K562 (cell line): ENCODE measurements around the gene ITPKB. TPM values are rescaled to one million over a fixed set of nuclear protein-coding genes. Genes with fewer than 3 reads are reported as not detected.

ENCODE experiments used
- ATAC-seq: fragments of 200-7000 bp; cut with Tn5 transposase; 3 replicates; pipeline ENCODE4 v1.9.1; 2020; ENCODE audit warnings: moderate library complexity
- BruUV-seq: library from RNA; stranded (reverse); fragments of 400-500 nt; replicated peaks from 2 replicates; lab custom pipeline; 2021; lab: Mats Ljungman, UMichigan
- CTCF ChIA-PET: fragments of 300-600 bp; formaldehyde crosslinking; extraction: SDS; loops from one replicate; lab custom pipeline; 2021; ENCODE audit warnings: low intra/inter-chr PET ratio; lab: Yijun Ruan, JAX
- POLR2A ChIA-PET: fragments of 300-600, 350-650 bp; sonication (Branson Sonifier 250); formaldehyde crosslinking; extraction: SDS; loops from one replicate; lab custom pipeline; 2021; ENCODE audit warnings: antibody characterized with exemption, inconsistent platforms; lab: Yijun Ruan, JAX
- DNase-seq, 4 experiments: peaks; one replicate each; pipeline versions ENCODE4 v3.0.0 to v3.0.0-alpha.2; 2011 to 2018; ENCODE audit warnings: low spot score in 3 of 4, mixed read lengths in 3 of 4; ENCODE audit errors: extremely low read depth in 1 of 4
- FAIRE-seq: peaks from 2 replicates; lab custom pipeline; 2011; peaks lifted over from hg19 to GRCh38; lab: Jason Lieb, UNC
- H2AFZ ChIP-seq: 2 replicates; pipeline ENCODE4 v1.6.0; 2011; ENCODE audit warnings: low read depth, low read length, control low read depth, inconsistent platforms
- H3K27ac ChIP-seq: fragments of 200-600 bp; 3 replicates; pipeline ENCODE4 v1.8.0; 2011; ENCODE audit warnings: low read depth, mild to moderate bottlenecking, control low read depth, inconsistent platforms, low read length, moderate library complexity, mixed read lengths; ENCODE audit errors: extremely low read depth
- H3K27me3 ChIP-seq, 2 experiments: fragments of 300-600 bp in 1 of 2; 2 replicates in 1 of 2; 3 replicates in 1 of 2; pipeline versions ENCODE4 v1.6.0 to v1.8.0; 2011; ENCODE audit warnings: inconsistent platforms in 2 of 2, low read length in 2 of 2, mild to moderate bottlenecking in 1 of 2, mixed read lengths in 1 of 2, moderate library complexity in 1 of 2; ENCODE audit not compliant: control insufficient read depth in 2 of 2, insufficient read depth in 2 of 2
- H3K36me3 ChIP-seq: fragments of 300-600 bp; 3 replicates; pipeline ENCODE4 v1.8.0; 2011; ENCODE audit warnings: mild to moderate bottlenecking, low read length, inconsistent platforms; ENCODE audit not compliant: control insufficient read depth, insufficient read depth
- H3K4me1 ChIP-seq, 2 experiments: fragments of 200-600 bp in 1 of 2; replicated peaks in 1 of 2; 2 replicates in 1 of 2; 3 replicates in 1 of 2; pipeline versions ENCODE4 v1.5.1 to v1.8.0; 2011; ENCODE audit warnings: inconsistent platforms in 2 of 2, low read length in 2 of 2, mild to moderate bottlenecking in 1 of 2, mixed read lengths in 1 of 2, moderate library complexity in 1 of 2; ENCODE audit not compliant: control insufficient read depth in 2 of 2, insufficient read depth in 2 of 2
- H3K4me2 ChIP-seq: 2 replicates; pipeline ENCODE4 v1.6.1; 2011; ENCODE audit warnings: low read length, control low read depth, inconsistent platforms, mixed read lengths; ENCODE audit not compliant: insufficient read depth
- H3K4me3 ChIP-seq: fragments of 200-600 bp; sonication (generic), shearing (Covaris generic); 2 replicates; pipeline ENCODE4 v1.5.1; 2016; ENCODE audit warnings: control low read depth, inconsistent platforms
- H3K79me2 ChIP-seq: fragments of 200-600 bp; 3 replicates; pipeline ENCODE4 v1.8.0; 2011; ENCODE audit warnings: low read length, inconsistent platforms; ENCODE audit not compliant: control insufficient read depth, insufficient read depth
- H3K9ac ChIP-seq, 2 experiments: 2 replicates each; pipeline versions ENCODE4 v1.6.0 to v1.6.1; 2011; ENCODE audit warnings: low read depth in 2 of 2, low read length in 2 of 2, control low read depth in 1 of 2, inconsistent platforms in 1 of 2, mild to moderate bottlenecking in 1 of 2, mixed read lengths in 1 of 2; ENCODE audit not compliant: insufficient read depth in 1 of 2
- H3K9me1 ChIP-seq: one replicate; pipeline ENCODE4 v1.6.0; 2011; ENCODE audit warnings: inconsistent platforms, mild to moderate bottlenecking, low read length, moderate library complexity; ENCODE audit not compliant: control insufficient read depth, insufficient read depth
- H3K9me3 ChIP-seq: replicated peaks from 2 replicates; pipeline ENCODE4 v1.5.1; 2011; ENCODE audit warnings: low read depth, low read length, inconsistent platforms; ENCODE audit not compliant: control insufficient read depth, insufficient read depth
- H4K20me1 ChIP-seq: replicated peaks from 2 replicates; pipeline ENCODE4 v1.6.1; 2011; ENCODE audit warnings: low read length, inconsistent platforms, mixed read lengths; ENCODE audit not compliant: control insufficient read depth, insufficient read depth
- ARID4B ChIP-seq: sonication (generic); formaldehyde crosslinking; IDR thresholded peaks from 2 replicates; pipeline ENCODE4 v1.8.0; 2022; ENCODE audit warnings: mild to moderate bottlenecking, missing genetic modification reagents
- CBFA2T3 ChIP-seq: fragments of 450-650 bp; IDR thresholded peaks from 2 replicates; pipeline ENCODE4 v1.6.1; 2017
- FOS ChIP-seq: IDR thresholded peaks from 3 replicates; pipeline ENCODE4 v1.6.1; 2011; ENCODE audit not compliant: insufficient read length; ENCODE audit errors: extremely low read depth
- SRSF3 ChIP-seq: fragments of 200-400 bp; formaldehyde crosslinking; IDR thresholded peaks from 2 replicates; pipeline ENCODE4 v1.6.1; 2016; ENCODE audit warnings: mild to moderate bottlenecking, low read length, moderate library complexity; ENCODE audit not compliant: insufficient read depth
- YBX1 ChIP-seq: fragments of 450-650 bp; IDR thresholded peaks from 2 replicates; pipeline ENCODE4 v1.7.1; 2016; ENCODE audit warnings: mild to moderate bottlenecking
- ZNF311 ChIP-seq: fragments of 250-450 bp; sonication (Bioruptor Pico); IDR thresholded peaks from 2 replicates; pipeline ENCODE4 v1.4.0; 2020; ENCODE audit warnings: mild to moderate bottlenecking, moderate library complexity
- ZNF584 ChIP-seq: fragments of 200-800 bp; sonication (Bioruptor generic); IDR thresholded peaks from 2 replicates; pipeline ENCODE4 v1.6.1; 2016; ENCODE audit warnings: low read depth, mild to moderate bottlenecking, missing genetic modification characterization, missing compliant biosample characterization
- WGBS: fragments of 100-300 bp; shearing (Covaris generic); methylation state at CpG from one replicate; pipeline ENCODE4 v1.1.6; 2016; ENCODE audit warnings: low coverage, mixed read lengths; ENCODE audit not compliant: insufficient coverage; ENCODE audit errors: missing lambda C conversion rate; 5-methylcytosine and 5-hydroxymethylcytosine counted together
- in situ Hi-C: fragments of 300-500 bp; cut with MboI; formaldehyde crosslinking; loops from 4 replicates; pipeline ENCODE4 v1.15.0; 2018; ENCODE audit warnings: inconsistent platforms, mixed read lengths
- intact Hi-C: fragments of 100-400 bp; cut with micrococcal nuclease; formaldehyde crosslinking; loops from 2 replicates; pipeline ENCODE4 v1.14.2; 2022
- polyA plus RNA-seq, 8 experiments: library from polyadenylated mRNA; depleted of rRNA in 4 of 8; stranded (reverse) in 5 of 8; unstranded in 3 of 8; fragments of >200 nt; fragmentation: Nextera tagmentation in 2 of 8; fragmentation: Illumina TruSeq in 1 of 8; extraction: Ambion mirVana in 2 of 8; extraction: Trizol in 1 of 8; gene quantifications; 2 replicates each; pipeline versions ENCODE4 v1.2.1 to v1.2.3, GENCODE V29; 2011 to 2014; ENCODE audit warnings: inconsistent platforms in 1 of 8, missing spikeins in 1 of 8
- total RNA-seq, 7 experiments: library from RNA; depleted of rRNA in 6 of 7; stranded (reverse); fragments of >200 nt in 6 of 7; fragmentation: Illumina TruSeq in 2 of 7; extraction: Trizol in 2 of 7; gene quantifications; 2 replicates each; pipeline versions ENCODE4 v1.2.1 to v1.2.3, GENCODE V29; 2011 to 2021; ENCODE audit warnings: low replicate concordance in 1 of 7
- TF ChIP-seq, protein P1 (sequence below): fragments of 250-450 bp; sonication (Bioruptor Pico); IDR thresholded peaks from 2 replicates; pipeline ENCODE4 v1.8.0; 2022; ENCODE audit warnings: inconsistent platforms, mild to moderate bottlenecking, moderate library complexity, borderline replicate concordance
- TF ChIP-seq, protein P2 (sequence below): sonication (generic); formaldehyde crosslinking; IDR thresholded peaks from 2 replicates; pipeline ENCODE4 v1.8.1; 2022; ENCODE audit warnings: missing genetic modification reagents

ITPKB gene
- total and polyA plus RNA-seq, 9 of the 15 experiments (the other 6 are each of a cell fraction or from before 2014, with no cell fraction given) = 0.01 to 0.22 TPM; not detected in 7

DNA sequence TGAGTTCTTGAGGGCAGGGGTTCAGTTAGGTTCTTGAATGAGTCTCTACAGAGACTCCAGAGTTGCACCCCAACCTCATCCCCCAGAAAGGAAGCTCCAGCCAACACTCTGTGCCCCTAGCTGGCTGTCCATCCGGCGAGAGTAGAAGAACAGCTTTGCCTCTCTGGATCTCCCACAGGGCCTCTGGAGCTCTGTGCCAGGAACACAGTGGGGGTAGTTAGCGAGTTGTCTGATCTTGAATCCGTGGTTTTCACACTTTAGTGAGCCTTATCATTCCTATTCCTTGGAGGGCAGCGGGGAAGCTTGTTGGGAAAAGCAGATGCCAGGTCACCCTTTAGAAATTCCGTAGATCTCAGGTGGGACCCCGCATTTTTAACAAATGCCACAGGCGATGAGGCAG, 145.5 kb downstream of the ITPKB start:
- ChIA-PET POLR2A (interaction anchor here (1.2 kb wide), 1 partner anchor 15 kb away, joined by 3 read pairs; no protein-coding TSS in a partner anchor), CTCF (no interaction called here)
- ATAC-seq (no peak), DNase-seq (no peak), FAIRE-seq (no peak)
- intact Hi-C loops = no loop called here
- BruUV-seq = no TSS peak
- H3K4me1 ChIP-seq = peaks cover 0 to 3% of the 10 kb centered on the region in 2 experiments; a peak in 1 of 5 replicates
- WGBS = 0% methylated on average over 8 of the region's 8 CpGs
- TF ChIP-seq CBFA2T3 (no peak), FOS (no peak), YBX1 (no peak)
- no peak overlapping the region for H3K27ac ChIP-seq
- H4K20me1 ChIP-seq = peaks cover 5% of the 10 kb centered on the region; the same call in 1 of the 2 replicates
- no peak overlapping the region for H3K4me2 ChIP-seq
- no peaks in the 10 kb centered on the region for H3K9me1 ChIP-seq
- H3K36me3 ChIP-seq = no peaks in the 10 kb centered on the region
- H3K79me2 ChIP-seq = no peaks in the 10 kb centered on the region
- in situ Hi-C loops = no loop called here
- H3K4me3 ChIP-seq = no peak overlapping the region
- peaks cover 52 to 97% of the 10 kb centered on the region in 2 experiments for H3K27me3 ChIP-seq
- no peak overlapping the region for H3K9ac ChIP-seq
- H2AFZ ChIP-seq = no peak overlapping the region
- no peaks in the 10 kb centered on the region for H3K9me3 ChIP-seq

- ATAC-seq (no peak), FAIRE-seq (no peak), DNase-seq (no peak)
- POLR2A ChIA-PET = interaction anchor here (0.5 to 1.1 kb wide), 3 partner anchors 18 to 857 kb away, joined by 3 to 4 read pairs (median 3); no protein-coding TSS in a partner anchor
- Histone ChIP-seq H4K20me1 (peaks cover 5% of the 10 kb centered on the region; the same call in 1 of the 2 replicates), H3K4me3 (no peak overlapping the region), H2AFZ (no peak overlapping the region), H3K9me1 (no peaks in the 10 kb centered on the region), H3K9ac (no peak overlapping the region), H3K4me2 (no peak overlapping the region), H3K4me1 (no peaks in the 10 kb centered on the region), H3K27me3 (peaks cover 68 to 95% of the 10 kb centered on the region in 2 experiments), H3K36me3 (no peaks in the 10 kb centered on the region), H3K27ac (no peak overlapping the region), H3K9me3 (no peaks in the 10 kb centered on the region), H3K79me2 (no peaks in the 10 kb centered on the region)
- CTCF ChIA-PET = no interaction called here
- intact Hi-C loops (no loop called here), in situ Hi-C loops (no loop called here)
- BruUV-seq = no TSS peak
- 4% methylated on average over 7 of the region's 7 CpGs for WGBS
- TF ChIP-seq, protein P1, sequence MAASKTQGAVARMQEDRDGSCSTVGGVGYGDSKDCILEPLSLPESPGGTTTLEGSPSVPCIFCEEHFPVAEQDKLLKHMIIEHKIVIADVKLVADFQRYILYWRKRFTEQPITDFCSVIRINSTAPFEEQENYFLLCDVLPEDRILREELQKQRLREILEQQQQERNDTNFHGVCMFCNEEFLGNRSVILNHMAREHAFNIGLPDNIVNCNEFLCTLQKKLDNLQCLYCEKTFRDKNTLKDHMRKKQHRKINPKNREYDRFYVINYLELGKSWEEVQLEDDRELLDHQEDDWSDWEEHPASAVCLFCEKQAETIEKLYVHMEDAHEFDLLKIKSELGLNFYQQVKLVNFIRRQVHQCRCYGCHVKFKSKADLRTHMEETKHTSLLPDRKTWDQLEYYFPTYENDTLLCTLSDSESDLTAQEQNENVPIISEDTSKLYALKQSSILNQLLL (CRISPR knock-in tag) = no peak
- TF ChIP-seq, protein P2, sequence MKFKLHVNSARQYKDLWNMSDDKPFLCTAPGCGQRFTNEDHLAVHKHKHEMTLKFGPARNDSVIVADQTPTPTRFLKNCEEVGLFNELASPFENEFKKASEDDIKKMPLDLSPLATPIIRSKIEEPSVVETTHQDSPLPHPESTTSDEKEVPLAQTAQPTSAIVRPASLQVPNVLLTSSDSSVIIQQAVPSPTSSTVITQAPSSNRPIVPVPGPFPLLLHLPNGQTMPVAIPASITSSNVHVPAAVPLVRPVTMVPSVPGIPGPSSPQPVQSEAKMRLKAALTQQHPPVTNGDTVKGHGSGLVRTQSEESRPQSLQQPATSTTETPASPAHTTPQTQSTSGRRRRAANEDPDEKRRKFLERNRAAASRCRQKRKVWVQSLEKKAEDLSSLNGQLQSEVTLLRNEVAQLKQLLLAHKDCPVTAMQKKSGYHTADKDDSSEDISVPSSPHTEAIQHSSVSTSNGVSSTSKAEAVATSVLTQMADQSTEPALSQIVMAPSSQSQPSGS (CRISPR knock-in tag) = no peak
- TF ChIP-seq ZNF584 (CRISPR knock-in tag) (no peak), ARID4B (CRISPR knock-in tag) (no peak), ZNF311 (CRISPR knock-in tag) (no peak), SRSF3 (no peak)
Measured at GRCh38 chr1:226590614-226591013, 148.5 kb downstream of the ITPKB start.
